HepG2 (cell line): ENCODE measurements around the gene ENTHD1. TPM values are rescaled to one million over a fixed set of nuclear protein-coding genes. Genes with fewer than 3 reads are reported as not detected.

Source experiments
- ATAC-seq: fragments of 200-7000 bp; cut with Tn5 transposase; 3 replicates; pipeline ENCODE4 v1.9.1; 2020; ENCODE audit warnings: mild to moderate bottlenecking, moderate library complexity
- BruUV-seq: library from RNA; stranded (reverse); fragments of 400-500 nt; replicated peaks from 2 replicates; lab custom pipeline; 2021; lab: Mats Ljungman, UMichigan
- CTCF ChIA-PET: fragments of 300-600 bp; formaldehyde crosslinking; extraction: SDS; loops from one replicate; lab custom pipeline; 2021; ENCODE audit warnings: low total read pairs, inconsistent platforms, low intra/inter-chr PET ratio; lab: Yijun Ruan, JAX
- POLR2A ChIA-PET: fragments of 350-600 bp; sonication (Branson Sonifier 250); formaldehyde crosslinking; loops from one replicate; lab custom pipeline; 2020; ENCODE audit warnings: antibody characterized with exemption, inconsistent platforms; lab: Yijun Ruan, JAX
- DNase-seq: peaks from one replicate; pipeline ENCODE4 v3.0.0-alpha.2; 2015; ENCODE audit warnings: low spot score
- FAIRE-seq: peaks from 3 replicates; lab custom pipeline; 2011; peaks lifted over from hg19 to GRCh38; lab: Jason Lieb, UNC
- H2AFZ ChIP-seq: one replicate; pipeline ENCODE4 v1.6.1; 2011; ENCODE audit warnings: low read length, inconsistent platforms
- H3K27ac ChIP-seq: fragments of 300-600 bp; 3 replicates; pipeline ENCODE4 v1.8.0; 2011; ENCODE audit warnings: mixed run types, mild to moderate bottlenecking, mixed read lengths, low read length, inconsistent platforms; ENCODE audit not compliant: insufficient read depth; ENCODE audit errors: extremely low read length
- H3K27me3 ChIP-seq, 2 experiments: fragments of 200-600 bp in 1 of 2; 2 replicates in 1 of 2; 3 replicates in 1 of 2; pipeline versions ENCODE4 v1.6.0 to v1.8.0; 2011; ENCODE audit warnings: low read length in 2 of 2, mild to moderate bottlenecking in 2 of 2, moderate library complexity in 2 of 2, inconsistent platforms in 1 of 2; ENCODE audit not compliant: insufficient read depth in 2 of 2, control insufficient read depth in 1 of 2
- H3K36me3 ChIP-seq, 2 experiments: fragments of 200-600 bp in 1 of 2; replicated peaks in 1 of 2; 2 replicates in 1 of 2; 3 replicates in 1 of 2; pipeline versions ENCODE4 v1.5.1 to v1.8.0; 2011; ENCODE audit warnings: low read length in 2 of 2, inconsistent platforms in 1 of 2; ENCODE audit not compliant: insufficient read depth in 2 of 2, control insufficient read depth in 1 of 2
- H3K4me1 ChIP-seq: 2 replicates; pipeline ENCODE4 v1.5.1; 2012; ENCODE audit warnings: low read length, inconsistent platforms; ENCODE audit not compliant: insufficient read depth
- H3K4me2 ChIP-seq: 2 replicates; pipeline ENCODE4 v1.6.0; 2011; ENCODE audit warnings: low read depth, low read length, inconsistent platforms
- H3K4me3 ChIP-seq, 3 experiments: fragments of 200-600 bp in 1 of 3; sonication (generic), shearing (Covaris generic) in 1 of 3; replicated peaks in 1 of 3; 2 replicates each; pipeline ENCODE4 v1.5.1; 2011 to 2016; ENCODE audit warnings: low read length in 3 of 3, inconsistent platforms in 2 of 3, low read depth in 2 of 3, mild to moderate bottlenecking in 2 of 3, control low read depth in 1 of 3, mixed read lengths in 1 of 3; ENCODE audit not compliant: insufficient read depth in 1 of 3
- H3K79me2 ChIP-seq: one replicate; pipeline ENCODE4 v1.6.1; 2011; ENCODE audit warnings: low read length, inconsistent platforms; ENCODE audit not compliant: insufficient read depth
- H3K9ac ChIP-seq: 2 replicates; pipeline ENCODE4 v1.6.0; 2011; ENCODE audit warnings: mild to moderate bottlenecking, low read depth, low read length, inconsistent platforms; ENCODE audit not compliant: insufficient read depth
- H3K9me3 ChIP-seq: 2 replicates; pipeline ENCODE4 v1.5.1; 2012; ENCODE audit warnings: mild to moderate bottlenecking, low read length
- H4K20me1 ChIP-seq: 2 replicates; pipeline ENCODE4 v1.6.0; 2011; ENCODE audit warnings: inconsistent platforms, mild to moderate bottlenecking, low read length, moderate library complexity; ENCODE audit not compliant: insufficient read depth
- AGO2 ChIP-seq: fragments of 200-400 bp; formaldehyde crosslinking; optimal IDR thresholded peaks from 2 replicates; pipeline ENCODE3; 2017; ENCODE audit warnings: mild to moderate bottlenecking, low read depth, low read length, moderate library complexity
- CREM ChIP-seq, 2 experiments: sonication (generic) in 1 of 2; formaldehyde crosslinking in 1 of 2; IDR thresholded peaks; 2 replicates each; pipeline versions ENCODE4 v1.4.0 to v1.6.1; 2016 to 2020; ENCODE audit warnings: antibody characterized with exemption in 1 of 2, mild to moderate bottlenecking in 1 of 2, missing genetic modification reagents in 1 of 2
- FOXC1 ChIP-seq: sonication (generic); formaldehyde crosslinking; IDR thresholded peaks from 2 replicates; pipeline ENCODE4 v1.8.0; 2022; ENCODE audit warnings: mild to moderate bottlenecking, missing genetic modification reagents, borderline replicate concordance
- JDP2 ChIP-seq: sonication (generic); formaldehyde crosslinking; IDR thresholded peaks from 2 replicates; pipeline ENCODE4 v1.8.1; 2022; ENCODE audit warnings: missing genetic modification reagents, borderline replicate concordance
- NR1H2 ChIP-seq: sonication (generic); formaldehyde crosslinking; IDR thresholded peaks from 2 replicates; pipeline ENCODE4 v1.8.1; 2022; ENCODE audit warnings: low read depth, missing genetic modification reagents, borderline replicate concordance
- SNAI1 ChIP-seq: sonication (generic); formaldehyde crosslinking; IDR thresholded peaks from 2 replicates; pipeline ENCODE4 v1.5.0; 2020; ENCODE audit warnings: mild to moderate bottlenecking, missing genetic modification reagents, borderline replicate concordance
- THAP7 ChIP-seq: sonication (generic); formaldehyde crosslinking; IDR thresholded peaks from 2 replicates; pipeline ENCODE4 v1.8.1; 2023; ENCODE audit warnings: mild to moderate bottlenecking, missing genetic modification reagents
- ZNF546 ChIP-seq: sonication (generic); formaldehyde crosslinking; conservative IDR thresholded peaks from 2 replicates; pipeline ENCODE4 v1.8.1; 2023; ENCODE audit warnings: mild to moderate bottlenecking, missing genetic modification reagents
- WGBS: methylation state at CpG from one replicate; pipeline ENCODE4 v1.1.6; 2017; ENCODE audit warnings: low lambda C conversion rate; 5-methylcytosine and 5-hydroxymethylcytosine counted together
- in situ Hi-C: cut with HindIII; loops from 2 replicates; pipeline ENCODE4 v1.10.0; 2017; ENCODE audit warnings: low pct_unique_long_range_greater_than_20kb; ENCODE audit not compliant: extremely low pct_ligation_motif_present
- intact Hi-C: fragments of 100-400 bp; cut with micrococcal nuclease; formaldehyde crosslinking; loops from one replicate; pipeline ENCODE4 v1.10.0; 2022; ENCODE audit not compliant: unreplicated experiment
- polyA plus RNA-seq, 8 experiments: library from polyadenylated mRNA; depleted of rRNA in 3 of 8; stranded (reverse) in 7 of 8; unstranded in 1 of 8; fragments of >200 nt; fragmentation: Illumina TruSeq in 4 of 8; extraction: Trizol in 4 of 8; gene quantifications; 2 replicates each; pipeline versions ENCODE4 v1.2.1 to v1.2.3, GENCODE V29; 2011 to 2016; ENCODE audit warnings: low read depth in 4 of 8, missing spikeins in 1 of 8, mixed read lengths in 1 of 8; ENCODE audit not compliant: insufficient read depth in 1 of 8
- total RNA-seq, 5 experiments: library from RNA; depleted of rRNA; stranded (reverse); fragments of >200 nt; fragmentation: Illumina TruSeq; extraction: Trizol; gene quantifications; 2 replicates each; pipeline ENCODE4 v1.2.3, GENCODE V29; 2016; ENCODE audit warnings: low read depth in 1 of 5

ENTHD1 gene
- total and polyA plus RNA-seq, 2 of the 13 experiments (the other 11 are each of a cell fraction or from before 2014, with no cell fraction given): not detected

- WGBS: 18% methylated on average over 8 of the region's 9 CpGs
- no peak for FAIRE-seq
- CTCF ChIA-PET: no interaction called here
These were observed 168.1 kb downstream of the ENTHD1 start for GRCh38 chr22:39725351-39726035.

GRCh38 chr22:39724857-39725256 is 168.7 kb downstream of the ENTHD1 start:
- no peak overlapping the region for H3K27ac ChIP-seq
- intact Hi-C loops: no loop called here
- FAIRE-seq: no peak
- H4K20me1 ChIP-seq: no peaks in the 10 kb centered on the region
- no peak for DNase-seq
- WGBS: 31% methylated on average over 7 of the region's 9 CpGs
- TF ChIP-seq NR1H2 (CRISPR knock-in tag) (no peak), ZNF546 (CRISPR knock-in tag) (no peak), FOXC1 (CRISPR knock-in tag) (no peak), CREM (IDR thresholded peaks at IDR 0.05) (no peak), CREM (CRISPR knock-in tag; IDR thresholded peaks at IDR 0.05) (no peak), AGO2 (no peak), THAP7 (CRISPR knock-in tag) (no peak)
- no peak for ATAC-seq
- ChIA-PET POLR2A (no interaction called here), CTCF (no interaction called here)
- H3K4me3 ChIP-seq: no peak overlapping the region
- no peak overlapping the region for H2AFZ ChIP-seq
- no peaks in the 10 kb centered on the region for H3K4me1 ChIP-seq
- no TSS peak for BruUV-seq
- H3K9ac ChIP-seq: no peak overlapping the region
- in situ Hi-C loops: no loop called here
- peaks cover 2 to 23% of the 10 kb centered on the region in 2 experiments; a peak in 3 of 5 replicates for H3K27me3 ChIP-seq
- H3K36me3 ChIP-seq: no peaks in the 10 kb centered on the region
- no peak overlapping the region for H3K4me2 ChIP-seq
- H3K9me3 ChIP-seq: no peaks in the 10 kb centered on the region
- H3K79me2 ChIP-seq: no peaks in the 10 kb centered on the region

More at GRCh38 chr22:39725351-39726035, 168.1 kb downstream of the ENTHD1 start:
- in situ Hi-C loops: no loop called here
- H2AFZ ChIP-seq: no peak overlapping the region
- H3K36me3 ChIP-seq: no peaks in the 10 kb centered on the region
- intact Hi-C loops: no loop called here
- no peaks in the 10 kb centered on the region for H3K9me3 ChIP-seq
- POLR2A ChIA-PET: no interaction called here
- ATAC-seq (no peak), DNase-seq (no peak)
- no peak overlapping the region for H3K4me3 ChIP-seq
- H3K4me2 ChIP-seq: no peak overlapping the region
- no peaks in the 10 kb centered on the region for H3K79me2 ChIP-seq
- no peak overlapping the region for H3K27ac ChIP-seq
- no peak overlapping the region for H3K9ac ChIP-seq
- peaks cover 2 to 23% of the 10 kb centered on the region in 2 experiments; a peak in 3 of 5 replicates for H3K27me3 ChIP-seq
- BruUV-seq: no TSS peak
- H3K4me1 ChIP-seq: no peaks in the 10 kb centered on the region
- no peaks in the 10 kb centered on the region for H4K20me1 ChIP-seq
- no peak for TF ChIP-seq JDP2
- TF ChIP-seq SNAI1 (CRISPR knock-in tag): no peak
